A172 (cell line): ENCODE data around the gene PHEX. TPM values are rescaled to one million over a fixed set of nuclear protein-coding genes. Genes with fewer than 3 reads are reported as not detected.

Experiments used
- DNase-seq: peaks from one replicate; pipeline ENCODE4 v3.0.0-alpha.2; 2015; ENCODE audit warnings: low spot score
- total RNA-seq: library from RNA; depleted of rRNA; stranded (reverse); fragments of >200 nt; shearing (Covaris generic); gene quantifications from 2 replicates; pipeline ENCODE4 v1.2.3, GENCODE V29; 2014; rRNA removed

The PHEX gene
- total RNA-seq = 0.36 and 1.1 TPM in 2 replicates

GRCh38 chrX:22032084-22032483 is at the start of gene PHEX:
Gene PHEX, plus strand, starts transcription at chrX:22032325. Its CDS starts 681 bp downstream, at chrX:22033006.
- DNase-seq = no peak

- peak; percentile 83 for DNase-seq
Observed at GRCh38 chrX:21985332-21985777, 46.8 kb upstream of the PHEX start.

- no peak for DNase-seq
Observed at GRCh38 chrX:21986596-21986995, 45.5 kb upstream of the PHEX start.

GRCh38 chrX:21989384-21989783 is 42.7 kb upstream of the PHEX start:
- DNase-seq = no peak

GRCh38 chrX:21990832-21991231 is 41.3 kb upstream of the PHEX start:
- DNase-seq = no peak

GRCh38 chrX:21991504-21991903 is 40.6 kb upstream of the PHEX start:
- no peak for DNase-seq

- DNase-seq = no peak
Observed at GRCh38 chrX:21993265-21993664, 38.9 kb upstream of the PHEX start.

- peak; percentile 26 for DNase-seq
Observed at GRCh38 chrX:21996872-21997455, 35.2 kb upstream of the PHEX start.

- no peak for DNase-seq
Observed at GRCh38 chrX:21998037-21998436, 34.1 kb upstream of the PHEX start.

- DNase-seq = no peak
Observed at GRCh38 chrX:22004866-22005265, 27.3 kb upstream of the PHEX start.

GRCh38 chrX:22012051-22012450 is 20.1 kb upstream of the PHEX start:
- DNase-seq = no peak

GRCh38 chrX:22012931-22013330 is 19.2 kb upstream of the PHEX start:
- DNase-seq = no peak

GRCh38 chrX:22015139-22015750 is 16.9 kb upstream of the PHEX start:
- no peak for DNase-seq

GRCh38 chrX:22021751-22022324 is 10.3 kb upstream of the PHEX start:
- no peak for DNase-seq

- DNase-seq = no peak
Observed at GRCh38 chrX:22024577-22024976, 7.5 kb upstream of the PHEX start.

GRCh38 chrX:22025751-22026150 is 6.4 kb upstream of the PHEX start:
- no peak for DNase-seq

GRCh38 chrX:22026731-22027130 is 5.4 kb upstream of the PHEX start:
- DNase-seq = no peak

GRCh38 chrX:22032506-22032905 is 381 bp downstream of the PHEX start:
- no peak for DNase-seq

GRCh38 chrX:22033818-22034217 is 1.7 kb downstream of the PHEX start:
- no peak for DNase-seq

- no peak for DNase-seq
Observed at GRCh38 chrX:22035236-22035635, 3.1 kb downstream of the PHEX start.

GRCh38 chrX:22037225-22037624 is 5.1 kb downstream of the PHEX start:
- DNase-seq = no peak

- no peak for DNase-seq
Observed at GRCh38 chrX:22037911-22038537, 5.9 kb downstream of the PHEX start.

- no peak for DNase-seq
Observed at GRCh38 chrX:22039541-22039940, 7.4 kb downstream of the PHEX start.
